ENCODE data around the gene GIPR. TPM values are rescaled to one million over a fixed set of nuclear protein-coding genes. Genes with fewer than 3 reads are reported as not detected.

GIPR gene
- total RNA-seq, 2 donors from 2014 or later: 0.14 TPM; not detected in 1

- Histone ChIP-seq H3K9me3 (no peaks in the 10 kb centered on the region), H3K27me3 (replicated peaks; ENCODE audit: insufficient read depth) (no peaks in the 10 kb centered on the region), H3K4me1 (ENCODE audit: control insufficient read depth in 1 of 2, low read depth in 2 of 2) (peaks cover 0 to 3% of the 10 kb centered on the region in 2 donors), H3K4me3 (no peak overlapping the region), H3K27ac (no peak overlapping the region), H3K36me3 (peaks cover 3% of the 10 kb centered on the region)
- ATAC-seq (ENCODE audit: insufficient number of reproducible peaks, low FRiP score, low read depth) (no peak), DNase-seq (ENCODE audit: low spot score) (no peak)
- TF ChIP-seq, protein P1, sequence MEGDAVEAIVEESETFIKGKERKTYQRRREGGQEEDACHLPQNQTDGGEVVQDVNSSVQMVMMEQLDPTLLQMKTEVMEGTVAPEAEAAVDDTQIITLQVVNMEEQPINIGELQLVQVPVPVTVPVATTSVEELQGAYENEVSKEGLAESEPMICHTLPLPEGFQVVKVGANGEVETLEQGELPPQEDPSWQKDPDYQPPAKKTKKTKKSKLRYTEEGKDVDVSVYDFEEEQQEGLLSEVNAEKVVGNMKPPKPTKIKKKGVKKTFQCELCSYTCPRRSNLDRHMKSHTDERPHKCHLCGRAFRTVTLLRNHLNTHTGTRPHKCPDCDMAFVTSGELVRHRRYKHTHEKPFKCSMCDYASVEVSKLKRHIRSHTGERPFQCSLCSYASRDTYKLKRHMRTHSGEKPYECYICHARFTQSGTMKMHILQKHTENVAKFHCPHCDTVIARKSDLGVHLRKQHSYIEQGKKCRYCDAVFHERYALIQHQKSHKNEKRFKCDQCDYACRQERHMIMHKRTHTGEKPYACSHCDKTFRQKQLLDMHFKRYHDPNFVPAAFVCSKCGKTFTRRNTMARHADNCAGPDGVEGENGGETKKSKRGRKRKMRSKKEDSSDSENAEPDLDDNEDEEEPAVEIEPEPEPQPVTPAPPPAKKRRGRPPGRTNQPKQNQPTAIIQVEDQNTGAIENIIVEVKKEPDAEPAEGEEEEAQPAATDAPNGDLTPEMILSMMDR (IDR thresholded peaks at IDR 0.05): no peak
Measured at GRCh38 chr19:45705115-45705514, 37.1 kb downstream of the GIPR start.

- Histone ChIP-seq H3K9me3 (no peaks in the 10 kb centered on the region), H3K36me3 (peaks cover 3% of the 10 kb centered on the region)
- DNase-seq (ENCODE audit: low spot score): no peak
Measured at GRCh38 chr19:45705710-45706415, 37.8 kb downstream of the GIPR start.

GRCh38 chr19:45710356-45711130 lies 42.5 kb downstream of the GIPR start:
- Histone ChIP-seq H3K4me3 (no peak overlapping the region), H3K27ac (no peak overlapping the region), H3K9me3 (no peaks in the 10 kb centered on the region), H3K27me3 (replicated peaks; ENCODE audit: insufficient read depth) (no peaks in the 10 kb centered on the region), H3K36me3 (peaks cover 20% of the 10 kb centered on the region), H3K4me1 (ENCODE audit: control insufficient read depth in 1 of 2, low read depth in 2 of 2) (peaks cover 0 to 3% of the 10 kb centered on the region in 2 donors)
- DNase-seq (ENCODE audit: low spot score): no peak
- no peak for ATAC-seq (ENCODE audit: insufficient number of reproducible peaks, low FRiP score, low read depth)
- TF ChIP-seq, protein P1 (IDR thresholded peaks at IDR 0.05): no peak

More at GRCh38 chr19:45705710-45706415, 37.8 kb downstream of the GIPR start:
- Histone ChIP-seq H3K27me3 (replicated peaks; ENCODE audit: insufficient read depth) (no peaks in the 10 kb centered on the region), H3K4me3 (no peak overlapping the region), H3K4me1 (ENCODE audit: control insufficient read depth in 1 of 2, low read depth in 2 of 2) (peaks cover 0 to 3% of the 10 kb centered on the region in 2 donors), H3K27ac (no peak overlapping the region)
- TF ChIP-seq, protein P1 (IDR thresholded peaks at IDR 0.05): no peak
- ATAC-seq (ENCODE audit: insufficient number of reproducible peaks, low FRiP score, low read depth): no peak

GRCh38 chr19:45711851-45712698 lies 44.1 kb downstream of the GIPR start:
- H3K4me3 ChIP-seq: no peak overlapping the region
- no peaks in the 10 kb centered on the region for H3K27me3 ChIP-seq (replicated peaks; ENCODE audit: insufficient read depth)
- H3K4me1 ChIP-seq (ENCODE audit: control insufficient read depth in 1 of 2, low read depth in 2 of 2): peaks cover 7 to 13% of the 10 kb centered on the region in 2 donors
- peaks cover 20% of the 10 kb centered on the region for H3K36me3 ChIP-seq
- TF ChIP-seq, protein P1 (IDR thresholded peaks at IDR 0.05): no peak
- no peak overlapping the region for H3K27ac ChIP-seq
- DNase-seq (ENCODE audit: low spot score) (no peak), ATAC-seq (ENCODE audit: insufficient number of reproducible peaks, low FRiP score, low read depth) (no peak)
- H3K9me3 ChIP-seq: no peaks in the 10 kb centered on the region
